Measurements from ENCODE around the gene ZNF586.

DNA sequence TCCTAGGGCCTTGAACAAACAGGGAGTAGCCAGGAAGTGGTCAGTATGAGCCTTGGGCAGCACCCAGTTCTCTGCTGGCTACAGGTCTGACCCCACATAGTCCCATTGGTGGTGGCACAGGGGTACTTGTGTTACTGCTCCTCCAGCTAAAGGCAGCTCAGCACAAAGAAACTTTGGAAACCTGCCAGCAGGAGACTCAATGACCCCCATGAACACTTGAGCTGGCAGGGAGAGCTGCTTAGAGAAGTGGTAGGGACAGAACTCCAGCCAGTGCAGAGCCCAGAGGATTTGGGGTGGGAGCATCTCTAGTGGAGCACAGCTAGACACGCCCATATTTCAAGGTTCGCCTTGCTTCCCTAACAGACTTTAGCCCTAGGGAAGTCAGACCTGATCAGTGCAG, 10.4 kb upstream of the ZNF586 start:
- TF ChIP-seq, protein P1, sequence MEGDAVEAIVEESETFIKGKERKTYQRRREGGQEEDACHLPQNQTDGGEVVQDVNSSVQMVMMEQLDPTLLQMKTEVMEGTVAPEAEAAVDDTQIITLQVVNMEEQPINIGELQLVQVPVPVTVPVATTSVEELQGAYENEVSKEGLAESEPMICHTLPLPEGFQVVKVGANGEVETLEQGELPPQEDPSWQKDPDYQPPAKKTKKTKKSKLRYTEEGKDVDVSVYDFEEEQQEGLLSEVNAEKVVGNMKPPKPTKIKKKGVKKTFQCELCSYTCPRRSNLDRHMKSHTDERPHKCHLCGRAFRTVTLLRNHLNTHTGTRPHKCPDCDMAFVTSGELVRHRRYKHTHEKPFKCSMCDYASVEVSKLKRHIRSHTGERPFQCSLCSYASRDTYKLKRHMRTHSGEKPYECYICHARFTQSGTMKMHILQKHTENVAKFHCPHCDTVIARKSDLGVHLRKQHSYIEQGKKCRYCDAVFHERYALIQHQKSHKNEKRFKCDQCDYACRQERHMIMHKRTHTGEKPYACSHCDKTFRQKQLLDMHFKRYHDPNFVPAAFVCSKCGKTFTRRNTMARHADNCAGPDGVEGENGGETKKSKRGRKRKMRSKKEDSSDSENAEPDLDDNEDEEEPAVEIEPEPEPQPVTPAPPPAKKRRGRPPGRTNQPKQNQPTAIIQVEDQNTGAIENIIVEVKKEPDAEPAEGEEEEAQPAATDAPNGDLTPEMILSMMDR (IDR thresholded peaks at IDR 0.05) = no peak
- TF ChIP-seq EP300 (IDR thresholded peaks at IDR 0.05) (no peak), POLR2AphosphoS5 (IDR thresholded peaks at IDR 0.05) (no peak), POLR2A (IDR thresholded peaks at IDR 0.05; ENCODE audit: low read depth) (no peak)

Measured in esophagus muscularis mucosa (tissue), 4 donors.